ENCODE data around the gene CDH4. TPM values are rescaled to one million over a fixed set of nuclear protein-coding genes. Genes with fewer than 3 reads are reported as not detected.

Gene CDH4
- total RNA-seq, 1 donor from 2014 or later = 3.2 TPM

DNA sequence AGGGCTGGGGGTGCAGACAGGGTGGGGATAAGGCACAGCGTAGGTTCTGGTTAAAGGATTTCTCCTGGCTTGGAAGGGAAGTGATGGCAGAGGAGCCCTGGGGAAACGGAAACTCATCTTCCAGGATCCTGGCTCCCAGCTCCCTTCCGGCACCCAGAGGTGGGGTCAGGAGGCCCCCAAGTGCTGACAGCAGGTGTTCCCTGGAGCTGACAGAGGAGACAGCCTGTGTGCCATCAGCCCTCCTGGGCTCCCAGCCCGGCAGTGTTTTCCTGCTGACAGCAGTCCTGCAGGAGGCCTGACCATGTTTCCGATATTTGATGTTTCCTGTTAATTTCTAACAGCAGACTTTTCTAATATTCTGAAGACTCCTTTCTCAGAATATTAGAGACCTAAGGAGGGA, 536.3 kb downstream of the CDH4 start:
- Histone ChIP-seq H3K27ac (ENCODE audit: low read depth, low read length) (no peak overlapping the region), H3K27me3 (ENCODE audit: insufficient read depth, low read length) (no peaks in the 10 kb centered on the region), H3K4me3 (ENCODE audit: insufficient read depth, low read depth, low read length) (no peak overlapping the region), H4K20me1 (ENCODE audit: insufficient read depth, low read length) (no peaks in the 10 kb centered on the region), H3K9me3 (ENCODE audit: insufficient read depth, low read depth, low read length) (no peaks in the 10 kb centered on the region), H3K36me3 (ENCODE audit: insufficient read depth, low read length) (no peaks in the 10 kb centered on the region), H2AFZ (ENCODE audit: low read depth, low read length) (no peak overlapping the region), H3K79me2 (ENCODE audit: insufficient read depth, low read length) (no peaks in the 10 kb centered on the region), H3K4me1 (ENCODE audit: insufficient read depth, low read length) (no peaks in the 10 kb centered on the region), H3K9ac (ENCODE audit: low read length) (no peak overlapping the region), H3K4me2 (ENCODE audit: low read length) (no peak overlapping the region)
- H3K27me3 Mint-ChIP-seq (ENCODE audit: low read depth, unreplicated experiment) = peaks cover 34% of the 10 kb centered on the region
- DNase-seq (ENCODE audit: low read depth) (no peak), FAIRE-seq (no peak)
- TF ChIP-seq, protein P1, sequence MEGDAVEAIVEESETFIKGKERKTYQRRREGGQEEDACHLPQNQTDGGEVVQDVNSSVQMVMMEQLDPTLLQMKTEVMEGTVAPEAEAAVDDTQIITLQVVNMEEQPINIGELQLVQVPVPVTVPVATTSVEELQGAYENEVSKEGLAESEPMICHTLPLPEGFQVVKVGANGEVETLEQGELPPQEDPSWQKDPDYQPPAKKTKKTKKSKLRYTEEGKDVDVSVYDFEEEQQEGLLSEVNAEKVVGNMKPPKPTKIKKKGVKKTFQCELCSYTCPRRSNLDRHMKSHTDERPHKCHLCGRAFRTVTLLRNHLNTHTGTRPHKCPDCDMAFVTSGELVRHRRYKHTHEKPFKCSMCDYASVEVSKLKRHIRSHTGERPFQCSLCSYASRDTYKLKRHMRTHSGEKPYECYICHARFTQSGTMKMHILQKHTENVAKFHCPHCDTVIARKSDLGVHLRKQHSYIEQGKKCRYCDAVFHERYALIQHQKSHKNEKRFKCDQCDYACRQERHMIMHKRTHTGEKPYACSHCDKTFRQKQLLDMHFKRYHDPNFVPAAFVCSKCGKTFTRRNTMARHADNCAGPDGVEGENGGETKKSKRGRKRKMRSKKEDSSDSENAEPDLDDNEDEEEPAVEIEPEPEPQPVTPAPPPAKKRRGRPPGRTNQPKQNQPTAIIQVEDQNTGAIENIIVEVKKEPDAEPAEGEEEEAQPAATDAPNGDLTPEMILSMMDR (IDR thresholded peaks at IDR 0.05; ENCODE audit: insufficient read depth, low read depth, low read length) = no peak
- no peak for TF ChIP-seq EZH2 (IDR thresholded peaks at IDR 0.05; ENCODE audit: insufficient read depth, low read length)
- peaks cover 2% of the 10 kb centered on the region for H3K9me3 Mint-ChIP-seq (ENCODE audit: unreplicated experiment)
- no peaks in the 10 kb centered on the region for H3K36me3 Mint-ChIP-seq (ENCODE audit: low read depth, unreplicated experiment)
- no peak overlapping the region for H3K27ac Mint-ChIP-seq (ENCODE audit: unreplicated experiment)
- no peaks in the 10 kb centered on the region for H3K4me1 Mint-ChIP-seq (ENCODE audit: low read depth, unreplicated experiment)
- no peak overlapping the region for H3K4me3 Mint-ChIP-seq (ENCODE audit: unreplicated experiment)

DNA sequence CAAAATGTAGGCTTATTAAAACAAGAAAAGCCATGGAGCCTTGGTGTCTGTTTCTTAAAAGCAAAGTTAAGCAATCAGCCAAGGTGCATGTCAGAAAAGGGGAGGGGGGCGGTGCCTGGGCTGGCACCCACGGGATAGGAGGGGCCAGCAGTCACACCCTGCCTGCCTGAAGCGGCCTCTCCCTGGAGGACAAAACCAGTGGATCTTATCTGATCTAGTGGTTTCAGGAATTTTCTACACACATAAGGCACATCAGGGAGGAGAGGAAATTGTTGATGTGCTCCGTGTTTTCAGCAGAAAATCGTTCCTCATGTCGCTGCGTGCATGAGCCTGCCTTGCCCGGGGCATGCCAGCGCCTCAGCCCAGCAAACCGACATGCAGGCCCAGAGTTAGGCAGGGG, 537.3 kb downstream of the CDH4 start:
- H3K27me3 Mint-ChIP-seq (ENCODE audit: low read depth, unreplicated experiment) = peaks cover 33% of the 10 kb centered on the region
- Histone ChIP-seq H3K4me3 (ENCODE audit: insufficient read depth, low read depth, low read length) (no peak overlapping the region), H3K27me3 (ENCODE audit: insufficient read depth, low read length) (no peaks in the 10 kb centered on the region), H3K36me3 (ENCODE audit: insufficient read depth, low read length) (no peaks in the 10 kb centered on the region), H3K79me2 (ENCODE audit: insufficient read depth, low read length) (no peaks in the 10 kb centered on the region), H3K4me1 (ENCODE audit: insufficient read depth, low read length) (no peaks in the 10 kb centered on the region), H3K9me3 (ENCODE audit: insufficient read depth, low read depth, low read length) (no peaks in the 10 kb centered on the region), H4K20me1 (ENCODE audit: insufficient read depth, low read length) (no peaks in the 10 kb centered on the region), H3K4me2 (ENCODE audit: low read length) (no peak overlapping the region), H3K9ac (ENCODE audit: low read length) (no peak overlapping the region), H3K27ac (ENCODE audit: low read depth, low read length) (no peak overlapping the region), H2AFZ (ENCODE audit: low read depth, low read length) (no peak overlapping the region)
- H3K9me3 Mint-ChIP-seq (ENCODE audit: unreplicated experiment) = peaks cover 2% of the 10 kb centered on the region
- H3K4me1 Mint-ChIP-seq (ENCODE audit: low read depth, unreplicated experiment) = no peaks in the 10 kb centered on the region
- H3K36me3 Mint-ChIP-seq (ENCODE audit: low read depth, unreplicated experiment) = no peaks in the 10 kb centered on the region
- FAIRE-seq (no peak), DNase-seq (ENCODE audit: low read depth) (peak; percentile 4)
- no peak overlapping the region for H3K4me3 Mint-ChIP-seq (ENCODE audit: unreplicated experiment)
- TF ChIP-seq, protein P1 (IDR thresholded peaks at IDR 0.05; ENCODE audit: insufficient read depth, low read depth, low read length) = no peak
- TF ChIP-seq EZH2 (IDR thresholded peaks at IDR 0.05; ENCODE audit: insufficient read depth, low read length) = no peak
- no peak overlapping the region for H3K27ac Mint-ChIP-seq (ENCODE audit: unreplicated experiment)

DNA sequence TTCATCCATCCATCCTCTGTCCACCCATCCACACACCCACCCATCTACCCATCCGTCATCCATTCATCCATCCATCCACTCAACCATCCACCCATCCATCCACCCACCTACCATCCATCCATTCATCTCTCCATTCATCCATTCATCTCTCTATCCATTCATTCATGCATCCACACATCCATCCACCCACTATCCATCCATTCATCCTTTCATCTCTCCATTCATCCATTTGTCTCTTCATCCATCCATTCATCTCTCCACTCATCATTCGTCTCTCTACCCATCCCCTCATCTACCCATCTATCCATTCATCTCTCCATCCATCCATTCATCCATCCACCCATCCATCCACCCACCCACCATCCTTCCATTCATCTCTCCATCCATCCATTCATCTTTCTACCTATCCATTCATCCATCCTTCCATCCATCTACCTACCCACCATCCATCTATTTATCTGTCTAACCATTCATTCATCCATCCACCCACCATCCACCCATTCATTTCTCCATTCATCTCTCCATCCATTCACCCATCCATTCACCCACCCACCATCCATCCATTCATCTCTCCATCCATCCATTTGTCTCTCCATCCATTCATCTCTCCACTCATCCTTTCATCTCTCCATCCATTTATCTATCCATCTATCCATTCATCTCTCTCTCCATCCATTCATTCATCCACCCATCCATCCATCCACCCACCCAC, 538.2 kb downstream of the CDH4 start:
- Mint-ChIP-seq H3K27me3 (ENCODE audit: low read depth, unreplicated experiment) (peaks cover 36% of the 10 kb centered on the region), H3K4me1 (ENCODE audit: low read depth, unreplicated experiment) (no peaks in the 10 kb centered on the region), H3K27ac (ENCODE audit: unreplicated experiment) (no peak overlapping the region), H3K4me3 (ENCODE audit: unreplicated experiment) (no peak overlapping the region), H3K9me3 (ENCODE audit: unreplicated experiment) (peaks cover 2% of the 10 kb centered on the region), H3K36me3 (ENCODE audit: low read depth, unreplicated experiment) (no peaks in the 10 kb centered on the region)
- TF ChIP-seq, protein P1 (IDR thresholded peaks at IDR 0.05; ENCODE audit: insufficient read depth, low read depth, low read length) = no peak
- TF ChIP-seq EZH2 (IDR thresholded peaks at IDR 0.05; ENCODE audit: insufficient read depth, low read length) = no peak
- H3K27me3 ChIP-seq (ENCODE audit: insufficient read depth, low read length) = no peaks in the 10 kb centered on the region
- no peak overlapping the region for H3K27ac ChIP-seq (ENCODE audit: low read depth, low read length)
- no peak overlapping the region for H3K4me2 ChIP-seq (ENCODE audit: low read length)
- H3K4me3 ChIP-seq (ENCODE audit: insufficient read depth, low read depth, low read length) = no peak overlapping the region
- DNase-seq (ENCODE audit: low read depth) = no peak
- H3K9me3 ChIP-seq (ENCODE audit: insufficient read depth, low read depth, low read length) = no peaks in the 10 kb centered on the region
- no peak overlapping the region for H2AFZ ChIP-seq (ENCODE audit: low read depth, low read length)
- no peaks in the 10 kb centered on the region for H3K36me3 ChIP-seq (ENCODE audit: insufficient read depth, low read length)
- no peaks in the 10 kb centered on the region for H3K79me2 ChIP-seq (ENCODE audit: insufficient read depth, low read length)
- H4K20me1 ChIP-seq (ENCODE audit: insufficient read depth, low read length) = no peaks in the 10 kb centered on the region
- no peak overlapping the region for H3K9ac ChIP-seq (ENCODE audit: low read length)
- H3K4me1 ChIP-seq (ENCODE audit: insufficient read depth, low read length) = no peaks in the 10 kb centered on the region
- no peak for FAIRE-seq

Measured in astrocyte (in vitro differentiated cells and primary cell).